Naive thymus-derived CD4-positive, alpha-beta T cell (primary cell): ENCODE data around the gene KLHDC8B. TPM values are rescaled to one million over a fixed set of nuclear protein-coding genes. Genes with fewer than 3 reads are reported as not detected.
A peak's percentile ranks its signal among the peaks of the same experiment; 100 is the strongest.

Experiments
- ATAC-seq: fragments of 150-1000 bp; cut with Tn5 transposase; 2 replicates; pipeline ENCODE4 v1.10.0; 2021; ENCODE audit warnings: mild to moderate bottlenecking, moderate library complexity
- CTCF ChIA-PET: fragments of 350-600 bp; sonication (Branson Sonifier 250); formaldehyde crosslinking; loops from one replicate; lab custom pipeline; 2021; ENCODE audit warnings: antibody characterized with exemption; lab: Charles Lee
- POLR2A ChIA-PET: fragments of 350-600 bp; sonication (Branson Sonifier 250); formaldehyde crosslinking; loops from one replicate; lab custom pipeline; 2021; ENCODE audit warnings: antibody characterized with exemption, inconsistent platforms; lab: Charles Lee
- DNase-seq, 9 donors: peaks; one replicate each; pipeline versions ENCODE4 v3.0.0 to v3.0.0-alpha.2; 2020 to 2022; ENCODE audit warnings: mixed read lengths in 1 of 9
- H3K27ac ChIP-seq: one replicate; pipeline ENCODE4 v1.7.0; 2013; ENCODE audit warnings: mild to moderate bottlenecking, low read depth, low read length, moderate library complexity
- H3K27me3 ChIP-seq, 2 donors: one replicate each; pipeline ENCODE4 v1.7.0; 2013; ENCODE audit warnings: low read length in 2 of 2, mild to moderate bottlenecking in 2 of 2, moderate library complexity in 2 of 2; ENCODE audit not compliant: control insufficient read depth in 2 of 2, insufficient read depth in 2 of 2
- H3K36me3 ChIP-seq, 3 experiments: 1 replicate in 2 of 3; 2 replicates in 1 of 3; pipeline ENCODE4 v1.7.0; 2013; ENCODE audit warnings: low read length in 3 of 3, mild to moderate bottlenecking in 3 of 3, moderate library complexity in 1 of 3; ENCODE audit not compliant: insufficient read depth in 3 of 3, control insufficient read depth in 2 of 3
- H3K4me1 ChIP-seq, 2 donors: one replicate each; pipeline ENCODE4 v1.7.0; 2013; ENCODE audit warnings: low read length in 2 of 2, mild to moderate bottlenecking in 2 of 2, moderate library complexity in 1 of 2; ENCODE audit not compliant: control insufficient read depth in 2 of 2, insufficient read depth in 2 of 2
- H3K4me3 ChIP-seq: 2 replicates; pipeline ENCODE4 v1.7.0; 2013; ENCODE audit warnings: mild to moderate bottlenecking, low read length
- H3K9me3 ChIP-seq, 3 experiments: 1 replicate in 2 of 3; 2 replicates in 1 of 3; pipeline ENCODE4 v1.7.0; 2013; ENCODE audit warnings: low read length in 3 of 3; ENCODE audit not compliant: control insufficient read depth in 2 of 3
- H3K27ac Mint-ChIP-seq, 9 donors: one replicate each; pipeline ENCODE4 v1.8.0; 2020 to 2022; ENCODE audit warnings: mixed read lengths in 9 of 9, mild to moderate bottlenecking in 8 of 9, moderate library complexity in 5 of 9, inconsistent platforms in 2 of 9
- H3K27me3 Mint-ChIP-seq, 5 donors: one replicate each; pipeline ENCODE4 v1.8.0; 2021 to 2022; ENCODE audit warnings: mixed read lengths in 5 of 5, mild to moderate bottlenecking in 1 of 5
- H3K36me3 Mint-ChIP-seq, 5 donors: one replicate each; pipeline ENCODE4 v1.8.0; 2020 to 2022; ENCODE audit warnings: mixed read lengths in 5 of 5, mild to moderate bottlenecking in 3 of 5, inconsistent platforms in 1 of 5
- H3K4me1 Mint-ChIP-seq, 7 donors: one replicate each; pipeline ENCODE4 v1.8.0; 2020 to 2022; ENCODE audit warnings: mixed read lengths in 7 of 7, mild to moderate bottlenecking in 3 of 7, inconsistent platforms in 1 of 7
- H3K4me3 Mint-ChIP-seq, 10 donors: one replicate each; pipeline ENCODE4 v1.8.0; 2020 to 2022; ENCODE audit warnings: mild to moderate bottlenecking in 10 of 10, mixed read lengths in 10 of 10, moderate library complexity in 6 of 10, inconsistent platforms in 2 of 10
- H3K9me3 Mint-ChIP-seq, 11 donors: one replicate each; pipeline ENCODE4 v1.8.0; 2020 to 2022; ENCODE audit warnings: mixed read lengths in 11 of 11, mild to moderate bottlenecking in 4 of 11, inconsistent platforms in 1 of 11, moderate library complexity in 1 of 11
- intact Hi-C, 2 donors: fragments of 100-400 bp; cut with micrococcal nuclease; formaldehyde crosslinking; loops; one replicate each; pipeline ENCODE4 v1.15.1; 2023
- polyA plus RNA-seq, 2 donors: library from polyadenylated mRNA; unstranded; fragments of 300-500 nt; fragmentation: Illumina TruSeq; gene quantifications; one replicate each; pipeline ENCODE4 v1.2.3, GENCODE V29; 2021
- total RNA-seq, 6 experiments: library from RNA in 5 of 6; stranded (reverse) in 5 of 6; gene quantifications; 1 replicate in 5 of 6; 2 replicates in 1 of 6; pipeline ENCODE4 v1.2.3 and lab custom pipeline; 2021 to 2026

Gene KLHDC8B
- total and polyA plus RNA-seq, 7 experiments from 2014 or later = 1.5 to 10.0 (median 5.2) TPM

DNA sequence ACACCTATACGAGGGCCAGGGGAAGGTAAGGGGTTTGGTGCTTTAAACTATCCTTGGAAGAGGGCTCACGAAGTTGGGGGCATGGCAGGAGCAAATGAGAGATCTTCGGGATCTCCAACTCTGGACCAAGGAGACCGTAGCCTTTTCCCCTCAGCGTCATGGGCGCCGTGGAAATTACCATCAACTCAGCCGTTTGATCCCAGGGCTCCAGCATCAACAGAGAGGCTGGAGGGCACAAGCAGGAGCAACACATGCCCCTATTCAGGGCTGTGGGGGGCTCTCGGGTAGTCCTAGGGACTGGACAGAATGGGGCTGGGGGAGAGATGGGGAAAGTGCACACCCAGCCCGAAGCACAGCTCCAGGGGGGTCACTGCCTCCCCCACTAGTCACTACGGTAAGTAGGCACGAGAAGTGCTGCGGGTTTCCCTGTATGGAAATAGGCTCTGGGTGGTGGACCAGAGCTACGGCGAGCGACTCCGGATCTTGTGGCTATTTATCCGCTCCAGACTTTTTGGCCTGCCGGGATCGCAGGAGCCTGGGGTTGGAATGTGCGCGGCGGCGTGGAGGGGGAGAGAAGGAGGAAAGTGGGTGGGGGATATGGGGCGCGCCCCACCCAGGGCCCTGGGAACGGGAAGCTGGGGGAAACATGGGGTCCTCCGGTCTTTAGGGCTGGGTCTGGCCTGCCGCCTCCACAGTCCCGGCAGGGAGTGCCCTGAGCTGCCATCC lies 38.0 kb upstream of the KLHDC8B start:
- CTCF ChIA-PET = interaction anchor here (0.6 kb wide), 1 partner anchor 798 kb away, joined by 3 read pairs; no protein-coding TSS in a partner anchor
- Mint-ChIP-seq H3K27ac (no peak overlapping the region), H3K36me3 (peaks cover 0 to 3% (median 0%) of the 10 kb centered on the region in 5 donors), H3K9me3 (peaks cover 0 to 2% (median 0%) of the 10 kb centered on the region in 11 donors), H3K27me3 (peaks cover 16 to 22% (median 20%) of the 10 kb centered on the region in 5 donors), H3K4me3 (peak overlapping the region in 5 of 10 donors; percentile 16 to 37 (median 21)), H3K4me1 (peaks cover 0 to 11% (median 0%) of the 10 kb centered on the region in 7 donors)
- Histone ChIP-seq H3K27me3 (no peaks in the 10 kb centered on the region), H3K36me3 (no peaks in the 10 kb centered on the region), H3K9me3 (no peaks in the 10 kb centered on the region), H3K4me1 (no peaks in the 10 kb centered on the region), H3K27ac (no peak overlapping the region), H3K4me3 (no peak overlapping the region)
- DNase-seq (no peak), ATAC-seq (peak; percentile 24)
- intact Hi-C loops = no loop called here
- POLR2A ChIA-PET = interaction anchor here (1.5 kb wide), 1 partner anchor 26 kb away, joined by 3 read pairs; no protein-coding TSS in a partner anchor

DNA sequence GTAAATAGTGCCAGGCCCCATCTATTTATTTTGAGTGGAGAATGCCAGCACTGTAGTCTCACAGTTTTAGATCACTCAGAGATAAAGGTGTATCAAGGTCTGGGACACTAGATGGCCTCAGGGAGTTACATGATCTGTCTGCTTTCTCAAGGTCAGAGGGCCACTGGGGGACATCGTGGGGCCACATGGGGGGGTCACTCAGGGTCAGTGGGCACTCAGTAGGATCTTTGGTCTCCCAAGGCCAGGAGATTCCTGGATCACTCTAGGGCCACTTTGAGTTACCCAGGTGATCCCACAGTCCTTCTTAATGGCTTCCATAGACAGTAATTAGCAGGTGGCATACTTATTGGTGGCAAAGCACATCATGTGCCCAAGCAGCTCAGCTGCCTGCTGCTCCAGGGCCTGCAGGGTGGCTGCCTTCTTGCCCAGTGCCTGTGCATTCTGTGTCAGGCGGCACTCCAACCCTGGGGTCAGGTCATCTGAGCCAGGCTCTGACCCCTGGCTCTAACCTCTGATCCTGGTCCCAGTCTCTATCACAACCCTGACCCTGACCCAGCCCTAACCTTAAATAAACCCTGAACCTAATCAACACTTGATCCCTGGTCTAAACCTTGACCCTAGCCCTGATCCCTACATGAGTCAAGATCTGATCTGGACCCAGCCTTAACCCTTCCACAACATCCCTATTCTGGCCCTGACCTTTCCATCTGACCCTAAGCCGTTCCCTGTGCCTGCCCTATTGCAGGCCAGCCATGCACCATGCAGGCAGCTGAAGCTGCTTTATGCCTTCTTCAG lies 36.7 kb upstream of the KLHDC8B start:
- Mint-ChIP-seq H3K9me3 (peaks cover 0 to 2% (median 0%) of the 10 kb centered on the region in 11 donors), H3K27me3 (peaks cover 16 to 22% (median 20%) of the 10 kb centered on the region in 5 donors), H3K4me1 (peaks cover 0 to 11% (median 0%) of the 10 kb centered on the region in 7 donors), H3K27ac (no peak overlapping the region), H3K4me3 (no peak overlapping the region), H3K36me3 (peaks cover 0 to 3% (median 0%) of the 10 kb centered on the region in 5 donors)
- no peaks in the 10 kb centered on the region for H3K4me1 ChIP-seq
- no peaks in the 10 kb centered on the region for H3K27me3 ChIP-seq
- ChIA-PET CTCF (no interaction called here), POLR2A (interaction anchor here (1.5 kb wide), 1 partner anchor 27 kb away, joined by 3 read pairs; no protein-coding TSS in a partner anchor)
- no peak for ATAC-seq
- H3K4me3 ChIP-seq = no peak overlapping the region
- DNase-seq = no peak
- intact Hi-C loops = no loop called here
- no peak overlapping the region for H3K27ac ChIP-seq
- no peaks in the 10 kb centered on the region for H3K36me3 ChIP-seq
- H3K9me3 ChIP-seq = no peaks in the 10 kb centered on the region

DNA sequence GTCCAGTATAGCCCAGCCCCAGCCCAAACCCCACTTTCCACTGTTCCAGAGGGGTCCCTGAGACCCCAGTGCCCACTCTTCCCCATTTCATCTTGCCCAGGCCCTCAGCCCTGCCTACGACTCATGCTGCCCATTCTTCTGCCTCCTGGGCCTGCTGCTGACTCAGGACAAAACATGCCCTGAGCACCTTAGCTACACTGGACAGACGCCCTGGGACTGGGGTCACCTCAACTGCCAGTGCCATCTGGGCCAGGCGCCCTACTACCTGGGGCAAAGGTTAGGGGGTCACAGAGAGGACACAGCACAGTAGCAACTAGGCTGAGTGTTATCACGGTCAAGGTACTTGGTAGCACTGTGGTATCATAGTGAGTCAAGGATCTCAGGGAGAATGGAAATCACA lies 35.9 kb upstream of the KLHDC8B start:
- Histone ChIP-seq H3K27me3 (no peaks in the 10 kb centered on the region), H3K9me3 (no peaks in the 10 kb centered on the region), H3K36me3 (no peaks in the 10 kb centered on the region), H3K4me1 (no peaks in the 10 kb centered on the region), H3K27ac (no peak overlapping the region), H3K4me3 (no peak overlapping the region)
- ATAC-seq (no peak), DNase-seq (no peak)
- intact Hi-C loops = no loop called here
- Mint-ChIP-seq H3K4me1 (peaks cover 0 to 11% (median 0%) of the 10 kb centered on the region in 7 donors), H3K9me3 (peaks cover 0 to 2% (median 0%) of the 10 kb centered on the region in 11 donors), H3K36me3 (peaks cover 0 to 3% (median 0%) of the 10 kb centered on the region in 5 donors), H3K4me3 (no peak overlapping the region), H3K27me3 (peaks cover 16 to 22% (median 20%) of the 10 kb centered on the region in 5 donors), H3K27ac (no peak overlapping the region)
- ChIA-PET CTCF (no interaction called here), POLR2A (no interaction called here)

DNA sequence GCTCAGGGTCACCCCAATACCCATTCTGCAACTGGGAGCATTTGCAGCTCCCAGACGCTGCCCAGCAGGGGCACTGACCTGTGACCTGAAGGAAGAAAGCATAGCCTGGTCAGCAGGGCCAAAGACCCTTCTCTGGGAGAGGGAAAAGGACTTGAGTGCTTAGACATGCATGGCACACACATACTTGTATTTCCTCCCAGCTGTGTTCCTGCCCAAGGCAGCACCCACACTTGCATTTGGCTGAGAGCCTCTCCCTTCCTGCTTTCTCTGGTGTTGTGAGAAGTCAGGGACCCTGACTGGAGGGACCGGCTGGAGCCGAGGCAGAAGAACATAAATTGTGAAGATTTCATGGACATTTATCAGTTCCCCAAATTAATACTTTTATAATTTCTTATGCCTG lies 31.3 kb upstream of the KLHDC8B start:
- H3K9me3 Mint-ChIP-seq = peaks cover 0 to 9% (median 0%) of the 10 kb centered on the region in 11 donors
- no peaks in the 10 kb centered on the region for H3K36me3 ChIP-seq
- H3K9me3 ChIP-seq = no peaks in the 10 kb centered on the region
- H3K4me3 ChIP-seq = no peak overlapping the region
- H3K4me3 Mint-ChIP-seq = no peak overlapping the region
- no peaks in the 10 kb centered on the region for H3K27me3 ChIP-seq
- CTCF ChIA-PET = no interaction called here
- POLR2A ChIA-PET = no interaction called here
- H3K36me3 Mint-ChIP-seq = peaks cover 0 to 5% (median 0%) of the 10 kb centered on the region in 5 donors
- no peak for ATAC-seq
- H3K27me3 Mint-ChIP-seq = peaks cover 0 to 8% (median 2%) of the 10 kb centered on the region in 5 donors
- DNase-seq = no peak
- H3K4me1 Mint-ChIP-seq = peaks cover 0 to 13% (median 0%) of the 10 kb centered on the region in 7 donors
- intact Hi-C loops = no loop called here
- H3K27ac Mint-ChIP-seq = no peak overlapping the region
- no peak overlapping the region for H3K27ac ChIP-seq
- H3K4me1 ChIP-seq = no peaks in the 10 kb centered on the region

DNA sequence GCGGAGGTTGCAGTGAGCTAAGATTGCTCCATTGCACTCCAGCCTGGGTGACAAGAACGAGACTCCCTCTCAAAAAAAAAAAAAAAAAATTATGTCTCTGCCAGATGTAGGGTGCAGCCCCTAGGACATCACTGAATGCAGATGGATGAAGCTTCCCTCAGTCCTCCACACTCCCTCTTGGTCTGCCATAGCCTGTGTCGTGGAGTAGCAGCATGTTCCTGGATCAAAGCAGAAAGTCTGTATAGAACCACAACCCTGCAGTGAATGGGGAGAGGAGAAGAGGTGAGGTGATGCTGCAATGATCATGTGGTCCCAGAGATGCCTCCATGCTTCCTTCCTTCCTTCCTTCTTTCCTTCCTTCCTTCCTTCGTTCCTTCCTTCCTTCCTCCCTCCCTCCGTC lies 23.2 kb upstream of the KLHDC8B start:
- CTCF ChIA-PET = no interaction called here
- Histone ChIP-seq H3K9me3 (no peaks in the 10 kb centered on the region), H3K27me3 (no peaks in the 10 kb centered on the region), H3K36me3 (no peaks in the 10 kb centered on the region), H3K27ac (no peak overlapping the region), H3K4me1 (no peaks in the 10 kb centered on the region), H3K4me3 (no peak overlapping the region)
- H3K36me3 Mint-ChIP-seq = no peaks in the 10 kb centered on the region
- no peaks in the 10 kb centered on the region for H3K9me3 Mint-ChIP-seq
- DNase-seq (no peak), ATAC-seq (no peak)
- H3K4me3 Mint-ChIP-seq = no peak overlapping the region
- H3K4me1 Mint-ChIP-seq = peaks cover 0 to 3% (median 0%) of the 10 kb centered on the region in 7 donors
- H3K27ac Mint-ChIP-seq = no peak overlapping the region
- H3K27me3 Mint-ChIP-seq = no peaks in the 10 kb centered on the region
- intact Hi-C loops = no loop called here
- POLR2A ChIA-PET = interaction anchor here (0.7 kb wide), 1 partner anchor 27 kb away, joined by 4 read pairs; no protein-coding TSS in a partner anchor

DNA sequence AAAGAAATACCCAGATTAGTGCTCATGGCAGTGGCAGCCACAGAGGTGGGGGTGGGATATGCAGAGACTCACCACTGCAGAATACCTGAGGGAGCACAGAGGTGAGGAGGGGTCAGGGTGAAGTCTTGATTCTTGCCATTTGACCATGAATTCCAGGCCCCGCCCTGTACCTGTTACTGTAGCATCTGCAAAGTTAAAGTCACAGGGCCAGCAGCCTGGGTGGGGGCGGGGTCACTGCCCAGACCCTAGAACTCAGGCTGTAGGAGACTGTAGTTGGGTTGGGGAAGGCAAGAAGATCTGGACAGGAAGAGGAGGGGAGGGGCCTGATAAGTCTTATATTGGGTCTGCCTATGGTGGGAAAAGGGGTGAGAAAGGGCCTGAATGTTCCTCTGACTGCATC lies 19.8 kb upstream of the KLHDC8B start:
- no peaks in the 10 kb centered on the region for H3K9me3 ChIP-seq
- H3K27ac ChIP-seq = no peak overlapping the region
- H3K4me1 Mint-ChIP-seq = peaks cover 0 to 1% (median 0%) of the 10 kb centered on the region in 7 donors
- ATAC-seq = no peak
- H3K4me1 ChIP-seq = no peaks in the 10 kb centered on the region
- peak overlapping the region in 2 of 9 donors; percentile 48 to 61 for H3K27ac Mint-ChIP-seq
- no peak for DNase-seq
- no peaks in the 10 kb centered on the region for H3K36me3 Mint-ChIP-seq
- intact Hi-C loops = no loop called here
- CTCF ChIA-PET = no interaction called here
- H3K36me3 ChIP-seq = no peaks in the 10 kb centered on the region
- no peak overlapping the region for H3K4me3 ChIP-seq
- H3K9me3 Mint-ChIP-seq = no peaks in the 10 kb centered on the region
- no peaks in the 10 kb centered on the region for H3K27me3 Mint-ChIP-seq
- POLR2A ChIA-PET = no interaction called here
- no peak overlapping the region for H3K4me3 Mint-ChIP-seq
- H3K27me3 ChIP-seq = no peaks in the 10 kb centered on the region
